Myocyte (in vitro differentiated cells): ENCODE data around the gene HDAC7. TPM values are rescaled to one million over a fixed set of nuclear protein-coding genes. Genes with fewer than 3 reads are reported as not detected.
"Not testable (repeated sequence)": the region's sequence is repeated elsewhere in the genome, so short reads cannot be mapped to it uniquely, and the experiment has no call there.

Source experiments
- DNase-seq: peaks from one replicate; pipeline ENCODE4 v3.0.0-alpha.2; 2012; ENCODE audit warnings: low read depth
- total RNA-seq: library from RNA; depleted of rRNA; stranded (reverse); fragments of >200 nt; gene quantifications from 2 replicates; pipeline ENCODE4 v1.2.3, GENCODE V29; 2014

The HDAC7 gene
- total RNA-seq, 1 donor from 2014 or later, result 13.8 TPM

DNA sequence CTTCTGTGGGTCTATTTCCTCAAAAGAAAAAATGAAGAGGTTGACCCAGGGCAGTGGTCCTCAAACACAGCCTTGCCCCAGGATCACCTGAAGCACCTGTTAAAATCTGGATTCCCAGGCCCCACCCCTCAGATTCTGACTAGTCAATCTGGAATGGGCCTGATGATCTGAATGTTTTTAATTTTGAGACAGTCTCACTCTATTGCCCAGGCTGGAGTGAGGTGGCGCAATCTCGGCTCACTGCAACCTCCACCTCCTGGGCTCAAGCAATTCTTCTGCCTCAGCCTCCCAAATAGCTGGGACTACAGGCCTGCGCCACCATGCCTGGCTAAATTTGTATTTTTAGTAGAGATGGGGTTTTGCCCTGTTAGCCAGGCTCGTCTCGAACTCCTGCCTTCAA, 4.3 kb downstream of the HDAC7 start:
- DNase-seq, result not testable (repeated sequence)

DNA sequence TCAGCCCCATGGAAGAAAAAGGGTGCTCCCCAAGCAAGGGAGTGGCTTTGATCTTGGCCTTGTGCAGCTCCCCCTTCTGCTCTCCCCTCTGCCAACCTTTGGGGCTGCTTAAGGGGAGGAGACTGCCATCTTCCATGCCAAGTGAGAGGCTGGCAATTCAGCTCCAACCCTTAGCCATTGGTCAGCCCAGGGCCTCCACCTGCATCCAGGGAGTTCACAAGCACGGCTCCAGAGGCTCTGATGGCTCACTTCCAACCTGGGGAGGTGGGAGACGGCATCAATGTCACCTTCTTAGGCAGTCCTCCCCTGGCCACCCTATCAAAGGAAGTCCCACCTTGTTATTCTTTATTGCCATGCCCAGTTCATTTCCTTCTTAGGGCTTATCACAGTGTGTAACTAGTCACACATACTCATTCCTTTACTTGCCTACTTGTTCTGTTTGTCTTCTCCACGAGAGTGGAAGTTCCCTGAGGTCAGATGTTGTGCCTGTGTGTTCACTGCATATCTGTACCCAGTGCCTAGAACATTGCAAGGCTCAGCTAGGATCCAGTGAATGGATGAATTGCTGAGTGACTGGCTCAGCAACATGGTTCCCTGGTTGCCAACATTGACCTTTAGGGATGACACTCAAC, 5.0 kb downstream of the HDAC7 start:
- no peak for DNase-seq

DNA sequence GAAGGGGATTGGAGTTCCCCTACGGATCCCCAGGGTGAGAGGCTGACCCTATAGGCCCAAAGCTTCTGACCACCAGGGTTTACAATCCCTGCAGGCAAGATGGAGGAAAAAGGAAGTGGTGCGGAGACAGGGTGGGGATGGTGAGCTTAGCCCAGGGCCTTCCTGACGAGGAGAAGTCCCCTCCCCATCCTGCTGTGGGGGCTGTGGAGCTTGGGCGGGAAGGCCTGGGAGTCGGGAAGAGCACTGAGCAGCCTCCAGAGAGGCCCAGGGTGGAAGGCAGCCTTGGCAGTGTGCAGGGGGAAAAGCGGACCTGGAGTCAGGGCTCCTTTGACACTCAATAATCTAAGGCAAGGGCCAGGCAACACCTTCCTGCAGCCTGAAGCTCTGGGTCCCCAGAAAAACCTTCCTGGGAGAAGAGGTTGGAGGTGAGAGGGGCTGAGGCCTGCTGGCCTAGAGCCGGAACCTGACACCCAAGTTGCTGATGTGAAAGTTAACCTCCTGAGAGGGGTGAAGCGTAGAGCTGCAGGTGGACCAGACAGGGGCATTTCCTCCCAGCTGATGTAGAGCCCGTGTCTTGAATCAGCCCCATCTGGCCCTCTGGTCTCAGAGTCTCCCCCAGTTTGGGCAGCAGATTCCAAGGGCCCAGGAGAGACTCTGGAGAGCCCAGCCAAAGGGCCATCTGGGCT, 6.0 kb downstream of the HDAC7 start:
- DNase-seq, result no peak

DNA sequence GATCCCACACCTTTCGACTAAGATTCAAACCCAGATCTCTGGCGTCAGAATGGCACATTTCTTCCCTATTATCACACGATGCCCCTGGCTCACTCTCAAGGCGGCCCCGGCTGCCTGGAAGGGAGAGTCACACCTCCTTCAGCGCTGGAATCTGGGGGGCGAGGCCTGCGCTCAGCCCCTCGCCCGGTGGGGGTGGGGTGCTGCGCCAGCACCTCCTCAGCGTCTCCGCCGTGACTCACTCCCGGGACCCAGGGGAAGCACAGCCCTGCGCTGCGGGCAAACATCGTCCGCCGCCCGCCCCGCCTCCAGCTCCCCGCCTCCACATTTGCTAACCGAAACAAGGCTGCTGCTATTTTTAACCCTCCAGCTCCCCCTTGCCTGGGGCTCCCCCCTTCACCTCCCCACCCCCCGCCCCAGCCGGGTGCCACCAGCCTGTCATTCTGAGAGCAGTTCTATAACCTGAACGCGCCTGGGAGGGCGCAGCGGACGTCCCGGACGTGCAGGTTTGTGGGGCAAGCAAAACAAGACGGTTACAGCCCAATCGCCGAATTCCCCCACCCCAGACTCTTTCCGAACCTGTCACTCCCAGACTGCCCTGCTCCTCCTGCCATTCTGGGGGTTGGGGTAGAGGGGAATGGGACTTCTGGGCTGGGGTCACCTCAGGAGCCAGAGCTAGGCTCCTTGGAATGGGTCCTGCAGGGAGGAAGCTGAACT, 6.7 kb downstream of the HDAC7 start:
- DNase-seq, result peak; percentile 88

DNA sequence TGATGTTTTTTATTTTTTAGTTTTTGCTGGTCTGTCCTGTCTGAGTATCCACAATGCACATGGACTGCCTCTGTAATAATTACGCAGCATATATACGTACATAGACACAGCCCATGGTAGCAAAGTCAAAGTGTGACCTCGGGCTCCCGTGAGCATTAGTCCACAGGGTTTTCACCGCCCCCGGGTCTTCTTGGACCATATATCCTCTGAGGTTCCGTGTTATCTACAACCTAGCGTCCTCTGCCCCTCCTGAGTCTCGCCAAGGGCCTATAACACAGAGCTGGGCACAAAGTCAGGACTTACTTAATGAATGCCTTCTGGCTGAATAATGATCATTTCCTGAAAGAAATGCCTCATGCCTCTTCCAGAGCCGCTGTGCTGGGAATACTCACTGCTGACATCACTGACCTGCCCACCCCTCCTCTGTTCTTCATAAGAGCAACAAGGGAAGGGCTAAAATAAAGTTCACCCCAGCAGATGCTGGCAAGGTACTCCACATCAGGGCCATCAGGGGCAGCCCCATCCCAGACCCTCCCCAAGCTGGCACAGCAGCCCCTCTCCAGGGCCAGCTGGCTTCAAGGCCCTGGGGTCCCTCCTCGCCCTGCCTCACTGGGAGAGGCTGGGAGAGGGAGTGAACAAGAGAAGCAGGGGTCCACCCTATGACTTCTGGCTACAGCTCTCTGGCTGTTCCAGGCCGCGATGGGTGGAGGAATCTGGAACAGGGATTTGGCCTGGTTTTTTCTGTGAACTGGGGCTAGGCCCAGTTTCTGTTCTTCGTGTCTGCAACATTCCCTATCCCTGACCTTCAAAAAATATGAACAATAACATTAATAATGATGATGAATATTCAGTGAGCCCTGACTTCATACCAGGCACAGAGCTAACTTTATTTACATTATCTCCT, 7.9 kb downstream of the HDAC7 start:
- no peak for DNase-seq

DNA sequence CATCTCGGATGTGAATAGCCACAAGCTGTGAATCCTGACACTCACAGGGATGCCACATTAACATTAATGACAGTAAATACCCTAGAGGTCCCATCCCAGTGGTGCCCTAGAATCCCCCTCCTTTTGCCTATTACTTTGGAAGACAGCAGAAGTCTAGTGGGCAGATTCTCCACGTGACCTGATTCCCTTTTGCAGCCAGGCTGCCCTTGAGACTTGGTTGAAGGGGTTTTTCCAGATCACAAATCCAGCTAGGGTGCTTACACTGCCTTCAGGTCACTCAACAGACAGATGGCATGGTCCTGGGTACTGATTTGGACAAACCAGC, 8.7 kb downstream of the HDAC7 start:
- DNase-seq, result no peak

DNA sequence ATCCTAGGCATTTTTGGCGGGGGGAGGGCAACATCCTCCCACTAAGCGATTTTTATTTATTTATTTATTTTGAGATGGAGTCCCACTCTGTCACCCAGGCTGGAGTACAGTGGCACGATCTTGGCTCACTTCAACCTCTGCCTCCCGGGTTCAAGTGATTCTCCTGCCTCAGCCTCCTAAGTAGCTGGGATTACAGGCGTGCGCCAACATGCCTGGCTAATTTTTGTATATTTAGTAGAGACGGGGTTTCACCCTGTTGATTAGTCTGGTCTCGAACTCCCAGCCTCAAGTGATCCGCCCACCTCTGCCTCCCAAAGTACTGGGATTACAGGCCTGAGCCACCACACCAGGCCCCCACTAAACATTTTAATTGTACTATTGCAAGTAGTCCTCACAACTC, 10.2 kb downstream of the HDAC7 start:
- DNase-seq, result not testable (repeated sequence)

DNA sequence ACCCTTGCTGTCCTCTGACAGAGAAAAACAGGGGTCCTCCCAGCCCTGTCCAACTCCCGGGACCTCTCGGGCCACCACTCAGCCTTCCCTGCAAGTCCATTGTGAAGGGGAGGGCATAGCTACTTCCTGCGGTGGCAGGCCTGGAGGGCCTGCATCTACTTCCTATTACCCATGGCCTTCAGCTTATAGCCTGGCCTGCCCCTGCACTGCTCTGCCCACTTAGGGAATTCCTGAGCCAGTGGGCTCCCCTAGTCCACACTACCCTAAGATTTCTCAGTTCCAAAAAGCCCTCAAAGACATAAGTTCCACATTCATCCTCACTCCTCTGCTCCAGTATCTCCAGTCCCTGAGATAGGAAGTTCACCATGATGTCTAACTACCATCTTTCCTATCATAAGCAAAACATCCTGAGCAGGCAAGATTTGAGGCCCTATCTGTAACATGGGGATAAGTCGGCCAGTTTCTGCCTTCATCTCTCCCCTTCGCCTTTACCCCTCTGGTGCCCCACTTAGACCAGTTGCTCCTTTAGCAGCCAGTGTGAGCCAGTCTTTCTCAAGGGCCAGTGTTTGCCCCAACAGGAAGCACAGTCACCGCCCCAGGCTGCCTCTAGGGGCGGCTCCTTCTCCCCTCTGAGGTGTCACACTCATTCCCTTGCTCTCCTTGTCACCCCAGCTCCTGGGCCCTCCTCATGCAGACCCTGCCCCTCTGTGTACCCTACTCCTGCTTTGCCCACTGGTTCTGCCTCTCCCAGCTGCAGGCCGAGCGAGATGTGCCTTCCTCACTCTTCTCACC, 10.9 kb downstream of the HDAC7 start:
- no peak for DNase-seq

DNA sequence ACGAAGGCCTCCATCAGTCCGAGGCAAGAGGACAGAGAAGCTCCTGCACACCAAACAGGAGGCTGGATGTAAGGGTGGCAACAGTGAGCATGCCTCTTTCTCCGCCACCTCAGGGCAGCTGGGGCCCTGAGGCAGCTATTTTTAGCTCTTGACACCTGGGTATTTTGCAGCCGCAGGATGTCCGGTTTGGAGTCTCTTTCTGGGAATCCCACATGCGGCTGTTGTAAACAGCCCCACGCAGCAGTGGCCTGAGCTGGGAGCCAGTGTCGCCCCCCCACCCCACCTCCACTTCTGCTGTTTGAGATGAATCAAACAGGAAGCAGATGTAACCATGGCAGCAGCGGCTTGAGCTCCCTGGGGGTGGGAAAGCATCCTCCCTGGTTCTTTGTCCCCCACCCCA, 11.7 kb downstream of the HDAC7 start:
- DNase-seq, result peak; percentile 89

DNA sequence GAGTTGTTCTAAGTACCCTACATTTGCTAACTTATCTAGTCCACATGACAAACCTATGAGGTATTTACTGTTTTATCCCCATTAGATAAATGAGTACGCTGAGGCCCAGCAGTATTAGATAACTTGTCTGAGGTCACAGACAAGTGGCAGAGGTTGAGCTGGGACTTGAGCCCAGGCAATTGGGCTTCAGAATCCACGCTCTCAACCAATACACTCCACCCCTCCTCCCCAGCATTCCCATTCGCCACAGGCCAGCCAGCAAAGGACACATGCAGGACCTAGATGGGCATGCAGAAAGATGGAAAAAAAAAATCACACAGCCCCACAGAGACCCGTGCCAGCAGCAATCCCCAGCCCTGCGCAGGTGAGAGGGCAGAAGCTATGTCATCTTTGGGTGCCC, 12.4 kb downstream of the HDAC7 start:
- peak; percentile 85 for DNase-seq

DNA sequence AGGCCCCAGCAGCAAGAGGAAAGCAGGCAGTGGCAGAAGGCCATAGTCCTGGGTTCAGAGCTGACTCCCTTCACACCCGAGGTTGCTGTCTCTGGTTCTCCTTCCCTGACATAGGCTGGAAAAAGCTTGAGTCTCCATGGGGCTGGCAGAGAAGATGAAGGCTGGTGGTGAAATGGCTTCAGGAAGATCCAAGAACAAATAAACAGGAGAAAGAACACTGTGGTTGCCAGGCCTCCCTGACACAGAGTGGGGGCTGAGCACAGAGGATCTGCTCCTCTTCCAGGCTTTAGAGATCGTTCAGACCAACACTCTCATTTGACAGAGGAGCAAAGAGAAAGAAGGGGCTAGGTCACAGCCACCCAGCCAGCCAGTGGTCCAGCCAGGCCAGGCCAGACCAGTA, 14.3 kb downstream of the HDAC7 start:
- no peak for DNase-seq

DNA sequence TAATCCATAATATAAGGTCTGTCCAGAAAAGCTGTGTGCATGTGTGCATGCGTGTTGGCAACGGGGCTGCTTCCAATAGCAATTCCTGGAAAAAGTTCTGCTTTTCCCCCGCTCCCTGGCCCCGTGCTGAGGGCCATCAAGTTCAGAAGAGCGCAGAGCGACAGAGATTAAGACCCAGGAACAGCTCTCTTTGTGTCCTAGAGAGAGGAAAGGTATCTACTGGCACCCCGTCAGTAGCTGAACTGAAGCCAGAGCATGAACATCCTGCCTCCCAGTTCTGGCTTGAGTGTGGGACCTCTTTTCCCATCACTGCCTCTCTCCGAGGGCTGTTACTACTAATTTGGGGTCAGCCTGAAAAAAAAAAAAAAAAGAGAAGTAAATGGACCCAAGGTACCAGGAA, 15.5 kb downstream of the HDAC7 start:
- no peak for DNase-seq

DNA sequence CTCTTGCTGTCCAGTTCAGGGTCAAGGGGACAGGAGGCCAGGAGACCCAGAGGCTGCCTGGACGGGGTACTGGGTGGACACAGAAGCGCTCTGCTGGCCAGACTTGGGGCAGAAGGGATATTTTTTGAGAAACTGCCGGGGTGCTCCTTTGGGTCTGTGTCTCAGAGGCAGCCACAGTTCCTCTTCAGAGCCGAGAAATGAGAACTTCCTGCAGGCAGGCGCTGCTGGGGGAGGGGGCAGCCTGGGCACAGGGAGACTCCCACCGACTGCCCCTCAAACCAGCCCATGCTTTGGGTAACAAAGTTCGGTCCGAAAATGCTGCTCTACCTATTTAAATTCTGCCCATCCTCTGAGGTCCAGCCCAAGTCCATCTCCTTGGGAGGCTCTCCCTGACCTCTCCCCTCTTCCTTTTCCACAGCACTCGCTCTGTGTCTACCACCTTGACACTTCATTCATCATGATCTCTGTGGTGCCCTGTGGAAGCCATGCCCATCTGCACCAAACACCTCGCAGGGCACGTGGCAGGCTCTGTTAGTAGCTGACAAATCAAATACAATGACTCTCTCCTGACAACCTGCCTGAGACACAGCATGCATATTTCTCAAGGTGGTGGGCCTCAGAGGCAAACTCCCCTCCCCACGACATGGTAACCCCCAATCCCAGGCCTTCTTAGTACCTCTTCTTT, 16.4 kb downstream of the HDAC7 start:
- DNase-seq, result no peak

DNA sequence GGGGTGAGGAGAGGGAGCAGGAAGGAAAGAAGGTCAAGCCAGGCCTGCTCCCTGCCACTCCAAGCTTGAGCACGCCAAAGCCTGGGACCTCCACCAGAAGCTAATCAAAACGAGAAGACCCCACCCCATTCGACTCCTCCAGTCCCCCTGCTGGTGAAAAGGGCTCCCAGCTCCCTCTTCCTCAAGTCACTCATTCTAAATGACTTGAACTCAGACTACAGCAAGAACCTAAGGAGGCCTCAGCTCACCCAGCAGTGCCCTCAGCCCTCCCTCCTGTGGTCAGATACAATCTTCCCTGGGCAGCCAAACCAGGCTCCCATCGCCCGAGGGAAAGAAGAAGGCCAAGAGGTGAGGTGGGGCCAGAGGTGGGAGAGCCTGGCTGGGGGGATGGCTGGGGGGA, 17.4 kb downstream of the HDAC7 start:
- DNase-seq, result no peak

DNA sequence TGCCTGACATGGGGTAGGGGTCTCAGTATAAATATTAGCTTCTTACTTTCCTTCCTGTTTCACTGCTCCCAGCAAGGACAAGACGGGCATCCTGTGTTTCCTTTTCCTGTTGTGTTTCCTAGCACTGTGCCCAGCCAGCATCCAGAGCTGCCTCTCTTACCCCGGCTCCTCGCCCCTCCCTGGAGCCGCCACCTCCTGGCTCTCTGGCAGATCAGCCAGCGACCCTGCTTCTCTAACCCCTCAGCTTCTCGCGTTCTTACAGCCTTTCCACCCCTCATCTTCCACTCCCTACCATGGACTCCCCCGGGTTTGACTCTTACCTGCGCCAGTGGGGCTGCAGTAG, 17.8 kb downstream of the HDAC7 start:
- no peak for DNase-seq

DNA sequence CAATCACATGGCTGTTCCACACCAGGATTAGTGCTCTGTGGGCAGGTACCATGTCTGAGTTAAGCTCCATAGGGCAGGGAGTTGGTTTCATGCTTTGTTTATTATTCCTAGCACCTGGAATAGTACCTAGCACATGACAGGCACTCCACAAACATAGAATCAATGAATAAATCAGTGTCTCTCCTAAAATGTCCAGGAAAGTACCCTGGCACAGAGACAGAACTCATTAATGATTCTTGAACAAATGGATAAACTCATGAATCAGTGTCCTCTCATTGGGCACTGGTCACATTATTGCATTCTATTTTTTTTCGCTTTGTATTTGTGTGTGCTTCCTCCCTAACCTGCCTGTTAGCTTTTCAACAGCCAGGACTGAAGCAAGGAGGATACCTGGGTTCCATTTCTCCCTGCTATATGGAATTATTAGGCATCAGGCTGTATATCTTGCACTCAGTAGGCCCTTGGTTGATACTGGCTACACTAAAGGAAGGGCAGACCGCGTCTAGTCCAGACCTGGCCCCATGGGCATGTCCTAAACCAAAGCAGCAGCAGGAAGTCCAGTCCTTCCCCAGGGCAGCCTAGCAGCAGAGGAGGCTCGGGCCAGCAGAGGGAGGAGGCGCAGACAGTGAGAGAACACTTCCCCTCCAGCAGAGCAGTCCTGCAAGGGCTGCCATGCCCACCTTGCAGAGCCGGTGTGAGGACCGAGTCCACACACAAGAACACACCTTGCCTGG, 18.4 kb downstream of the HDAC7 start:
- no peak for DNase-seq

DNA sequence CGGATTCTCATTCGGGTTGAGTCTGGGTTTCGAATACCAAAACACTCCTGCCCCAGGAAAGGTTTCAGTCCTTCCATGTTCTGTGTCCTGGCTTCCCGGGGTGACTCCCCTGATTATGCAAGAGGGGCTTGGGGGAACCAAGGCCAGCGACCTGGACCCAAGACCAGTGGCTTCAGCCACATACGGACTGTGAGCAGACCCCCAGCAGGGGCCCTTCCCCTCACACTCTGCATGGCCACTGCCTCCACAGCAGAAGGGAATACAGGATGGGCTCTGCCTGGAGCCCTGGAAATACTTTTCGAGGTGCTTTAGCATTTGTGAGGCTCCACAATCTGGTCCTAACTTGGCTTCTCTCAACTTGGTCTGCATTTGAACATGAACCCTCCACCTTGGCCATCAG, 19.1 kb downstream of the HDAC7 start:
- DNase-seq, result no peak

DNA sequence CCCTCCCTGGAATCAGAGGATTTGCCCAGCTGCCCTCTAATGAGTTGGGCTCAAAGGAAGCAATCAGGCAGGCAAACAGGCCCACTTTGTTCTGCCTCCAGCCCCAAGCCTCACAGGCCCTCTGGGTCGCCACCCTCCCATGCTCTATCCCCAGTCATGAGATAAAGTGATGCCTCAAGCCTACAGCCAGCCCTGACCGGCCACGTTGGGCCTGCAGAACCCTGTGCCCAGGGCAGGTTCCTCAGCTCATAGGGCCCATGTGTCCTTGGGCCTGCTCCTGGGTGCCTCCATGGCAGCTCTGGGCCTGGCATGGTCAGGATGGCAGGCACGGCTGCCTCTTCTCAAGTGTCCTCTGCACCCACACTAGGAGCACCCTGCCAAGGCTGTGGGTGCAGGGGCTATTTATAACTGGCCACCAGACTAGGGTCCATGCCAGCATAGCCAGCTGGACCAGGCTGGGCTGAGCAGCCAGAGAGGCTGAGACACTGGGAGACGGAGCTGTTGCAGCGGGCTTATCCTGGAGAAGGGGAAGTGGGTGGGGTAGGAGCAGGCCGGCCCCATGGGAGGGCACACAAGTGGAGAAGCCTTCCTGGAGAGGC, 20.2 kb downstream of the HDAC7 start:
- DNase-seq, result peak; percentile 93

DNA sequence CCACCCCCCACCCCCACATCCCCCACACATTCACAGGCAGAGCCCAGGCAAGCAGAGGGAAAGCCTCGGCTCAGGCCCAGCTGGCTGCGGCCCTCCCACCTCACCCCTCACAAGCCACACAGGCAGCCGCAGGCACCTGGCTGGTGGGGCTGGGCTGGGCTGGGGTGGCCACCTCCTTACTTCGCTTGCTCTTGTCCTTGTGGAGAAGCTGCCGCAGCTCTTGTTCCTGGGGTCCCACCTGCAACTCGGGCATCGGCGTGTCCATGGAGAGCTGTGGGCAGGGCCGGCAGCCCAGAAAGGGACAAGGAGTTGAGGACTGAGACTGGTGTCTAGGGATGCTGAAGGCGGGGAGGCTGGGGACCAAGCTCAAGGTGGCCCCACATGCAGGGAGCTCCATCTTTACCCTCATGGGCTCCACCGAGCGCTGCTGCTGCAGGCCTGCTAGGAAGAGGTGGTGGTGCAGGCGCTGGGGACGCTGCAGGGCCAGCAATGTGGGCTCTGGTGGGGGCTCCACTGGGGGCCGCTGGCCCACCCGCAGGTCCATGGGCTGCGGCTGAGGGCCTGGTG, 21.2 kb downstream of the HDAC7 start:
- no peak for DNase-seq
